Activated T-cell treated with anti-CD3 and anti-CD28 coated beads, Interleukin-2, amount 50 U/mL, for 1 hour (primary cell): ENCODE results near the gene TMEM266.

Experiments used
- DNase-seq: peaks from one replicate; pipeline ENCODE4 v3.0.0-alpha.2; 2020

Gene TMEM266

DNA sequence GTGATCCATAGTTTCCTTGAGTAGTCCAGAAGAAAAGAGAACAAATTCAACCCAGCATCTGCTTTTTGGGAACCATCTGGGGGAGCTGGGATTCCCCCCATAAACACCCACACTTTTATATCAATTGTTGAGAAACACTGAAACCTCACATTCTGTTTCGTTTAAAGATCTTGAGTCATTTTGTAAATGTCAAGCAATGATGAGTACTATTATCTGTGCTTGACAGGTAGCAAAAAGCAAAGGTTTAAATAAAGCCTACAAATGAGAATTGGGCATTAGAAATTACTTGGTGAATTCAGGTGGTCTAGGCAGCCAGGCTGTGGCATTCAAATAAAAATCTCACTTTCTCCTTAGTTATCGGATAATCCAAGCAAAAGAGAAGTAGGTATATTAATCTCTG is 75.7 kb downstream of the TMEM266 start:
- no peak for DNase-seq

DNA sequence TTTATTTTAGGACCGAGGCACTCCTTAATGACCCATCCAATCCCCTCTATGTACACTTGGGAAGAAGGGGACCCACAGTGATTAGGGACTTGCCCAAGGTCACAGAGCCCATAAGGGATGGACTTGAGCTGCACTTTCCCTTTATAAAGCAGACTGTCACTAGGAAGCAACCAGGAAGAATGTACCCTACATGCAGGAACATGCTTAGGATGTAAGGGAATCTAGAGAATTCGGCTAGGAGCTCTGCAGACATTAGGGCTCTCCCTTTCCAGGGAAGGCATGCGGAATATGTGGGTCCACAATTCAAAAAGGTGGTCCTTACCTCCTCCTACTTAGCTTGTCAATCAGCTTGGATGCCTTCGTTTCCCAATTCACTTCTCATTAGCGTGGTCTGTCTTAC is 78.7 kb downstream of the TMEM266 start:
- DNase-seq, result no peak

DNA sequence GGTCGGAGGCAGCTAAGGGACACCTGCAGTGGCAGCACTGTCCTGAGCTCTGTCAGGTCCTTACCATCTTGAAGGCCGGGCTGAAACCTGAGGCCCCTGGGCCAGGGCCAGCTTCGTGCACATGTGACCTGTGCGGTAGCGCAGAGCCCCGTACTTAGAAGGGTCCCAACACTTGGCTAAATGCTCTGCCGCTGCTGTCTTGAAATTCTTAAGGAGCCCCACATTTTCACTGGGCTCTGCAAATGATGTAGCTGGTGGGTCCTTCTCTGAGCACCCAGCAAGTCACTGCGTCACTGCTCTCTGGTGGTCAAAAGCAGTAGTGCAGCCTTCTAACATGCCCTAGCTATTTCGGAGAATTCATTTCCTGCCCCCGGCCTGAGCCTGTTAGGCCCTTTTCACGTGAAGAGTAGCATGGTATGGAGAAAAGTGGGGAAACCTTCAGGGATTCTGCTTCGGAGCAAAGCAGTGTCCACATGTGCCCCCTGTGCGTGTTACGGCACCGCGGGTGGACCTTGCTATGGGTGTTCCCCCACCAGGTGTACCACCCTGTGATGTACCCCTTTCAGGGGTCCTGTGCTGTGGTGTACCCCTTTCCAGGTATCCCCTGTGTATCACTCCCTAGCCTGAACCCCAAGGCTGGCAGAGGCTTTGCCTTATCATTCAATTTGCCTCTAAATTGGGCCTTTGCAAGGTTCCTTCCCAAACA is 79.7 kb downstream of the TMEM266 start:
- DNase-seq, result peak; percentile 57

DNA sequence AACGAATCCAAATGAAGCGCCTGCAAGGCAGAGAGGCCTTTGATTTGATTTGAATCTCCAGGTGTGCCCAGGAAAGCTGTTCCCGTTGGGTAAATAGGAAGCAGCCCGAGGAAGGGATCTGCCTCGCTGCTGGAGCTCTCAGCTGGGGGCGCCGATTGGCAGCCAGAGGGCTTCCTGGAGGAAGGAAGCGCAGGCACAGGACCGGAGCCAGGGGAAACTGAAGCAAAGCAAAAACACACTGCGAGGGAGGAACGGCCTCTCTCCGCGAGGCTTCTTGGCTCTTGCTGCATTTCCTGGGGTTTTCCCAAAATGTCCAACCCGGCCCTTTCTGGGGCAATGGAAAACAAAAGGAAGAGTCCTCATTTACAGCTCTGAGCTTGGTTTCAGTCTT is 80.3 kb downstream of the TMEM266 start:
- DNase-seq, result no peak

DNA sequence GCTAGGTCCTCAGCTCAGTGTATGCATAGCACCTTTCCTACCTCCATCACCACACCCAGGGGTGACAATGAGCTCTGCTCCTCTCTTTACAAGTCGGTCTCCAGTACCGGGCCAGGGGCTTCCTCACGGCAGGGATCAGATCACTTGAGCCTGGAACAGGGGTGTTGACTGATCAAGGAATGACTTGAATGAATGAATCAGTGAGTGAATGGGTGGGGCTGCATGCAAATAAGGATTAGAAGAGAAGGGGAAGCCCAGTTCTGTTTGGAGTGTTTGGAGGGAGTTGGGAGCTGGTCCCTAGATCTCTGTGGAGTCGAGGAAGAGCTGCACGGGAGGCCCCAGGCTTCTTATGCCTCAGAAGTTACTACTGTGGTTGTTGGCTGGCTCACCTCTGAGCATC is 87.0 kb downstream of the TMEM266 start:
- no peak for DNase-seq

DNA sequence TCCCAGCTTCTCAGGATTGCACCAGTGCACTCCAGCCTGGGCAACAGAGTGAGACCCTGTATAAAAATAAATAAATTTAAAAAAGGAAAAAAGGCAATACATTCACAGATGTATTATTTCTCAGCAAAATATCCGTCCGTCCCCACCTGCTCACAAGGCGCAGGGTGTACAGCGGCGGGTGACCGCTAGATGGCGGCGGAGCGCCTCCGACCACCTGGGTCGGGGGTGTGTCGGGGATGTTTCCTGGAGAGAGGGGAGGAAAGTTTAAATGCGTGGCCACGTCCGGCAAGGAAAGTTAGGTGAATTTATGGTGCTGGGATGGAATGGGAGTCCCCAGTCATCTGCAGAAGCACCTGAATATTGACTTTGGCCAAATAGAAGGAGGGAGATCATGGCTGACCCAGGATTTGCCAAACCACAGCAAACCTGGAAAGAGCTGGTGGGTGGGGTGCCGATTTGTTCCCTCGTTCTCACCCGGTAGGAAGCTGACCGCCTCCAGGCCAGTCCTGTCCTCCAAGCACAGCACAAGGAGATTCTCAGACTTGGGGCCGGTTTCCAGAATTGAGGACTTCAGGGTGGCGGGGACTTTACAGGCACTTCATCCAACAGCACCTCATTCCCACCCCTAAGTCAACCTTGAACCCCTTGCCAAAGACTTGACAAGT is 88.3 kb downstream of the TMEM266 start:
- DNase-seq, result peak; percentile 74

DNA sequence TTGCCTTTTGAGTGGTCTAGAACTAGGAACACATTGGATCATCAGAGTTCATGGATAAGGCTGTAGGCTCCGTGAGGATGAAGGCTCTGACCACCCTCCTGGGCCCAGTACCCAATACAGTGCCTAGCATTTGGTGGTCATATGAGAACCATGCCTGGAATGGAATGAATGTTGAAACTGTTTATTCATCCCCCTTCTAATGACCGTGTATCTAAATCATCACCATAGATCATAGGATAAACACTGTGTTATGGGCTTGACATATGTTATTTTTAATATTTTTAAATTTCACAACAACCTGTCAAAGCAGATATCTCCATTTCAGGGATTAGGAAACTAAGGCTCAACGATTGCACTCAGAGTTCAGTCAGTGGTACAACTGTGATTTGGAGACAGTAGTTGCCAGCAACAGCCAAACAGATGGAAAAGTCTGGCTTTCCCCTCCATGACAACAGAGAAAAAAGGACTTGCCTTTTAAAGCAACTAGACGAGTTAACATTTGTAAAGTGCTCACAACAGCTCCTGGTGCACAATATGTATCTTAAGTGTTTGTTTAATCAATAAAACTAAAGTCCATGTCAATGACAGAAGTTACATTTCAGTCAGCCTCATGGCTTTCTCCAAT is 89.6 kb downstream of the TMEM266 start:
- no peak for DNase-seq

DNA sequence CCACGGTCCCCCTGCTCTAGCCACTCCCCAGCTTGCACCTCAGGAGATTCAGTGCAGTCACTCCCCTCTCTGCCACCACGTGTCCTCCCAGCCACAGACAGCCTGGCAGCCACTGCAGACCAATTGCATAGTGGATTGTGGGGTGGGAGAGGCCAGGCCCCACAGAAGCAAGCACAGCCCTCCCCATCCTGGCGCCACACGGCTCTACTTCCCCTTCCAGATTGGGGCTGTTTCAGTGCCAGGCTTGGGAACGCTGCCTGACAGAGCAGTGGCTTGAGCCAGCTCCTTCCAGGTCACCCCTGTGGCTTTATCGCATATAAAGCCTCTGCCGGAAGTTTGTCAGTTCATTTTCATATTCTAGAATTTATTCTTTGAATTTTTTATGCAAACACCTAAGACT is 90.7 kb downstream of the TMEM266 start:
- no peak for DNase-seq

DNA sequence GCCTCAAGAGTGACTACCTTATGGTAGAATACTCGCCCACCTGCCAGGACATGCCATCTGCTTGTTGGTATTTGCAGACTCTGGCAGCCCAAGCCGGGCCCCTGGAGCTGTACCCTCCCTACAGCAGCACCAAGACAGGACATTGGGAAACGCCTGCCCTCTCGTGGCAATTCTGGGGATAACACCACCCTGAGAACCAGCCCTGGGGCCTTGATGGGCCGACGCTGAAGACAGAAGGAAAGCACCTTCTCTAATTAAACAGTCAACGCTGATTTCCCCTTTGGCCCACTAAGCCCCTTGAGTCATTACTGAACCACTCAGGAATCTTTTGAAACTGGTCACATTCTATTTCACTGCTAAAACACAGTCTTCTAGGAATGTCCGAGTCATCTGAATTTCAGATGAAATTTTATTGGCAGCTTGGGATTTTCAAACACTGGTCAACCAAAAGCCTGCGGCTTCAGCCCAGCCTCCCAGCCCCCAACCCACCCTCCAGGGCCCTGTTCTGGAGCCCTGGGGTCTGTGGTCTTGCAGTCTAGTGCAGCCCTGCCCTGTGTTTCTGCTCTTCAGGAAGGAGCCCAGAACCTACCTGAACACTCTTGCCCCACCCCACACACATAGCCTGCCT is 91.3 kb downstream of the TMEM266 start:
- peak; percentile 78 for DNase-seq

DNA sequence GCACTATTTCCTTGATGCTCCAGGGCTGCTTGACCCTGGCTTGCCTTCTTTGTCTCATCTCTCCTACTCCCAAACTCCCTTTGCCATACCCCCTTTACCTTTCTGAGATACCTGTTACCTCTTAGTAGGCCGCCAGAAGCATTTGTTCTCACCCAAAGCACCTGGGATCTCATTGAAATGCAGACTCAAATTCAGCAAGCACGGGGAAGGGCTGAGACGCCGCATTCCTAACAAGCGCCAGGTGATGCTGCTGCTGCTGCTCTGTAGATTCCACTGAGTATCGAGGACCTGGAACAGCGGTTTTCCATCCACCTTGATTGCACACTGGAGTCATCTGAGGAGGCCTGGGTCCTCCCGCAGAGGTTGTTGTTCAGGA is 91.8 kb downstream of the TMEM266 start:
- no peak for DNase-seq

DNA sequence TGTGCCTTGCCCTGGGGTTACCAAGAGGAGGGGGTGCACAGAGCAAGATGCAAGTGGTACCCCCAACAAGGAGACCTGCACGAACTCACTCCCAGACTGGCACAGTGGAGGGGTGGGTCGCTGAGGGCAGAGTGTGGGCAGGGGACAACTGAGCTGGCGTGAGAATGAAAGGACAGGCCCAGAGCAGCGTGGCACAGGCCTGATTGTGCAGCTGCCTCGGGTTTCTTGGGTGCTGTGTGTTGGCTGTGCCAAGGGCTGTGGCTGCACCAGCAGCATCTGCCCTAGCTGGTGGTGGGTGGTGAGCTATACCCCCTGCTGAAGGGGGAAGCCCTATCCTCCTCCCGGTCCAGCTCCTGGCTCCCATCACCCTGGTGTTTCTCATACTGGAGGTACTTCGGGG is 92.4 kb downstream of the TMEM266 start:
- no peak for DNase-seq

DNA sequence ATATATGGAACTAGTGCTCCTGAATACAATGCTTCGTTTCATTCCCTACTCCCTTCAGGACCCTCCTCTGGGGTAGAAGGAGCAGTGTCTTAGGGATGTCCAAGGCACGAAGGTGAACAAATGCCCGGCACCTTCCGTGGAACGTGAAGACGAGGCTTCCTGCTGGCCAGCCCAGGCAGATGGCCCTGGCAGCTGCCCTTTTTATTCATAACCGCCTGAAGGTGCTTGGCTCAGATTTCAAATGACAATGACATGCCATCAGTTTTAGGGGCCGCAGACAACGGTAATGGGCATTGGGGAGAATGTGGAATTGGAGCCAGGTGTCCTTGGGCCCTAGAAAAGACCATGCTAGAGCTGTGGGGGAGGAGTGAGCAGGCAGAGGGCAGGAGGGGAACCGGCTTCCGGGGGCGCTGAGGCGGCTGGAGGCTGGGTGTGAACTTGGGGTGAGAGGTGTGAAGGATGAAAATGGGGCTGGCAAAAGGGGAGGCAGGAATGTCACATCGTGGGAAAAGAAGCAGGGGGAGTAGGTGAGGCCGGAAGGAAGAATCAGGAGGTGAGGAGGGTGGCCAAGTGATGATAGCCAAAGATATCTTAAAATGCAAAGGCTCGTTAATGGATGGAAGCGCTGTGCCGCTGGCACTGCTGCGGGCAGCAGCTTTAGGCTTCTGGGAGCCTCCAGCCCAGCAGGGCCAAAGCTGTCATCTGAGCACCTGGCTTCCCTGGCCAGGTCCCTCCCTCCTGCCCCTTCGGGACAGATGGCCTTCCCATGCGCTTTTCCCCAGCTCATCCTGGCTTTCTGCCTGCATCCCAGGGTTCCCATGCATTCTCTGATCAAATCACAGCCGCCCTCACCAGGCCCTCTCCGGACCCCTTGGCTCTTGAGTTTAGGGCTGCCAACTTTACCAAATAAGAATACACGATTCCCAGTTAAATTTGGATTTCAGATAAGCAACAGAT is 93.7 kb downstream of the TMEM266 start:
- no peak for DNase-seq

DNA sequence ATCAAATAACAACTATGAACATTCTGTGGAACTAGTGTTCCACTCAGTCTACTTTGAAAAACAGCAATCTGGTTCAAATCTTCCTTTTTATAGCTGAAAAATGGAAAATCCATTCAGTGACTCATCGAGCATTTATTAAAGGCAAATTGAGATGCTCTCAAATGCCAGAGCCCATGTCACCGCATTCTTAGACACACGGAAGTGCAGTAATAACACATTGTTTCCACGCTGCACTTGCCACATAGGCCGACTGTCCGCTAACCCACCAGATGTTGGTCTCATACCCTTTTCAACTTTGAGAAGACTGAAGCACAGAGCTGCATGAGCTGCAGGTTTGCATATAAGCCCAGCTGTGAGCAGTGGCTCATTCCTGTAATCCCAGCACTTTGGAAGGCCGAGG is 95.9 kb downstream of the TMEM266 start:
- no peak for DNase-seq

DNA sequence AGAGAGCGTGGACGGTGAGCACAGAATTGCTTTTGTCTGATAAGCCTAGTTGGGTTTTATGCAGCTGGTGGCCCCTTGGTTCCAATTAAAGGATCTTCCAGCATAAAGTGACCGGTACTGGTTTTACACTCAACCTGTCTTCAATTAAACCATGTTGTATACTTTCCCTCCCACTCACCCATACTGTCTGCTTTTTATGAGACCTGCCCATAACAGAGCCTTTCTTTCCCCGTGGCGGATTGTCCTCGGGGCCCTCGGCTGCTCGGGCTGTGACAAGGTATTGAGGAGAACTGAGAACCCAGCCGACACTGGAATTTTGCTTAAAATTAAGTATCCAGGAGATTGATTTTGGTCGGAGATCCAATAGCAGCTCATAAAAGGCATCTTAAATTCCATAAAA is 98.4 kb downstream of the TMEM266 start:
- no peak for DNase-seq

DNA sequence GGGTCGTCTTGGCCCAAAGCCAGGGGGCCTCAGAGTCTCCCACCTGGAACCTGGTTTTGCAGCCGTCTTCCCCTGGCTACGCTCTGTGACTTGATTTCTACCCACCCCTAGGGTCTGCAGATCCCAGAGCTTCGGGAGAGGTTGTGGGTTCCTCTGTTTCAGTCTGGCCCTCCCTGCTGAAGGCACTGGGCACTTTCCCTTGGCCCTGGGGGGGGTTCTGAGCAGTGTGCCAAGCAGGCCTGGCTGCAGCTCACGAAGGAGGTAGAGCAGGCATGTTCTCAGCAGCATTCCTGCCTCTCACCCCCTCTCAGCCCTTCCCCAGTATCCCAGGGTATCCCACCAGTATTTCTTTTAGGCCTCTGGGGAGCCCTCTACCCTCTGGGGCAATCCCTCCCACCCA is 99.0 kb downstream of the TMEM266 start:
- no peak for DNase-seq

DNA sequence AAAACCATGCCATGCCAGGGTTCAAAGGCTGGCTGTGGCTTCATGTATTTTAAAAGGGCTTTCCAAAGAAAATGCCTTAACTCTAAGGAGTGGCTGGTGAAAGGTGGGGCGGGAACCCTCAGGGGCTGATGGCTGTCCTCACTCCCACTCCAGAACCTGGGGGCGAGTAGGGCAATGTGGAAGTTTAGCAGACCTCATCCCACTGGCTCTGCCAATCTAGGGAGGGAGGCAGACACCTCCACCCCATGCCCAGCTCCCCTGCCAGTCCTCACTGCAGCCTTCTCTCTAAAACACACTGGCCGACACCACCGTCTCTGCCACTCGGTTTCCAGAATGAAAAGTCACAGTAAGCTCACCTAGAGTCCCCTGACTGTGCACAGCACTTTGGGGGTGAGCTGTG is 99.5 kb downstream of the TMEM266 start:
- no peak for DNase-seq

DNA sequence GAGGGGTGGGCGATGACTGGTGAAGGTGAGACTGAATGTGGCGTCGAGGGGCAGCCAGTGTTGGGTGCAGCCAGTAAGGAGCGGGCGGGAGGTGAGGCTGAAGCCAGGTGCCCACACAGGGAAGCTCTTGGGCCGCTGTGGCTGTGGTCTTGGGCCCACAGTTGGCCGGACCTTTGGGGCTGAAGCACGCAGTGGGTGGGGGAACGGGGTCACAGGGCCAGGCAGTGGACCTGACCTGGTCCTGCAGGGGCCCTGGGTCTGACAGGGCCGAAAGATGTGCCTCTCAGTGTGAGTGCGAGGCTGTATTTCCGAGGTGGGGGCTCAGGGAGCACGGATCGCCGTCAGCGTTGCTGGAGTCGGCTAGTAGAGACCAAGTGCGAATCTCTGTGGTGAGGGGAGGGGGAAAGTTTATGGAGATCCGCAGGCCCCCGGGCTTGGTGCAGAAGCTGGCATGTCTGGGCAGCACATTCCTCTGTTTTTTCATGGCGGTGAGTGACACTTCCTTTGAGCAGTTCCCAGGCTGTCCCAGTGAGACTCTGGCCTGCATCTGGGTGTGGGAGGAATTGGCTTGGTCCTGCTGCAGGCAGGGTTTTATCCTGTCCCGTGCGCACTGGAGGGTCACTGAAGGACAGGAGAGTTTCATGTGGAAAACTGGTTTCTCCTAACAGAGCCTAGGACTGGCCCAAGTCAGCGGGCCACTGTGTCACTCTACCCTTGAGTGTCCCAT is 100.8 kb downstream of the TMEM266 start:
- DNase-seq, result no peak

DNA sequence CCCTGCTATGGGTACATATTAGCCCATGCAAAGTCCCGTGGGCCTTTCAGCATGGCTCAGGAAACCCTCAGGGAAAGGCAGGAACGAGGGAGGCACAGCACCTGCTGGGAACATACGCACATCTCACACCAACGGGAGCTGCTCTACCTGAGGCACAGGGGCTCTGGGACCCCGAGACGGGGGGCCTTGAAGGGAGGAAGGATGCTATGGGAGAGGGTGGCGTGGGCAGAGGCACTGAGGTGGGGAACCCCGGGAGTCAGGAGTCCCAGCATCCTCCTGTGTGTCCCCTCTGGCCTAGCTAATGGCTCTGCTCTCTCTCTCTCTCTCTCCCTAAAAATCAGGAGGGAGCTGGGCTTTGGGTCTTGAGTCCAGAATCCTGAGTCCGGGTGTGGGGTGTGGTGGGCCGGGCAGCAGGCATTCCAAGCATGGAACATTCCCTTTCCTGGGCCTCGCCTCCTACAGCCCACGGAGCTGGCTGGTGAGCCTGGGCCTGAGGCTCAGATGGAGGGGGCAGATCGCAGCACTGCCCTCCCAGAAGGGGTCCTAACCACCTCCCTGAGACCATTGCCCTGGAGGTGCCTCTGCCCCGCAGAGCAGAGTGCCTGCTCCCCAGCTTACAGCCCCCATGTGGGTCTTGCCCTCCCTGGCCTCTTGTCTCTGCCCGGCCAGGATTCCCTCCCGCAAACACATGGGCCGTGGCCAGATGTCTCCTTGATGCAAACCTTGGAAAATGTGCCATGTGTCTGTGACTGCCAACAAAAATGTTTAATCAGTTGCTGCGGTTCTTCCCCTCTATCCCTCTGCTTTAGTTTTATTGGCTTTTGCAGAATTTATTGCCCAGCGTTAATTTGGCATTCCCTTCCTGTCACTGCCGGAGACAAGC is 101.6 kb downstream of the TMEM266 start:
- DNase-seq, result no peak

DNA sequence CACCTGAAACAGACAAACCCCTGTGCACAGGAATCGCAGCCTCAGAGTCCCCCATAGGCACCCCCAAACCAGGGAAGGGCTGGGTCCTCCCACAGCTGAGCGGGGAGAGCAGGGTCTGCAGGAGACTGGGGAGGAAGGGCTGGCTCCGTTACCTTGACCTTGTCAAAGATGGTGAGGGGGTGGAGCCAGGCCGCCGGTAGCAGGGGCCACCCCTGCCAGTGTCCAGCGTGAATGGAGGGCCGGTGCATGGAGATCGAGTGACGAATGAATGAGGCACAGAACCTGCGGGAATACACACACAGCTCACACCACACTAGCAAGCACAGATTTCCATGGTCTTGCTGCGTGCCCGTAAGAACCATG is 102.2 kb downstream of the TMEM266 start:
- DNase-seq, result no peak

DNA sequence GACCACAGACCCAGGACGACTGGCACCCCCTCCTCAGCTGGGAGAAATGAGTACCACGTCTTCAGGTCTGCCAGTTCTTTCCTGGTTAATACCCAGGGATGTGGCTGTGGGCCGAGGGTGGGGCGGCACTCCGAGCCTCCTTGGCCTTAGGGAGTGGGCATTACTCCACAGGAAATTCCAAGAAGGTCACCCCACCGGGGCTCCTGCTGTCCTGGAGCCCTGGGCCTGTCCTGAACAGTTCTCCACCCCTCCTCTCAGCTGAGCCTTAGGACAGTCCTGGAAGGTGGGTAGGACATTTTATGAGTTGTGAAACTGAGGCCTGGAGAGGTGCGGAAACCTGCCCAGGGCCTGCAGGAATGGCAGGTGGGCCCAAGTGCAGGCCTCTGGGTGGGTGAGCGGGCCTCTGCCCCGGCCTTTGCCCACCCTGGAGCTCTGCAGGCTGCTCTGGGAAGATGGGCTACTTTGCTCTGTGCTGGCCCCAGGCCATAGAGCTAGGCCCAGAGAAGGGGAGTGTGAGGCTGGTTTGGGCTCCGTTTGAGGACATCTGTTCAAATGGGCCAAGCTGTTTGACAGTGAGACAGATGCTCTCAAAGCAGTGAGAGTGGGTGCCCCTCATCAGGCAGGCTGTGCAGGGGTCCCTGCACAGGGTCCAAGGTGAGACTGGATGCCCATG is 103.1 kb downstream of the TMEM266 start:
- no peak for DNase-seq
